BE2C (cell line): ENCODE data around the gene R3HDM2.

Experiments
- DNase-seq: peaks from one replicate; pipeline ENCODE4 v3.0.0-alpha.2; 2020
- H3K27me3 ChIP-seq: fragments of 250-450 bp; sonication (Bioruptor Pico); 2 replicates; pipeline ENCODE4 v1.5.1; 2020; ENCODE audit warnings: mild to moderate bottlenecking
- H3K36me3 ChIP-seq: fragments of 250-450 bp; sonication (Bioruptor Pico); 2 replicates; pipeline ENCODE4 v1.5.1; 2020; ENCODE audit warnings: mild to moderate bottlenecking
- H3K4me1 ChIP-seq: fragments of 250-450 bp; sonication (Bioruptor Pico); 2 replicates; pipeline ENCODE4 v1.5.1; 2020
- H3K4me3 ChIP-seq: 2 replicates; pipeline ENCODE4 v1.5.1; 2011; ENCODE audit warnings: low read depth, low read length
- H3K9me3 ChIP-seq: fragments of 250-450 bp; sonication (Bioruptor Pico); 2 replicates; pipeline ENCODE4 v1.5.1; 2020
- TF ChIP-seq, protein P1 (sequence below): IDR thresholded peaks from 2 replicates; pipeline ENCODE4 v1.5.1; 2012; ENCODE audit warnings: mild to moderate bottlenecking, low read depth, low read length

R3HDM2 gene

GRCh38 chr12:57210461-57210860 is 220.4 kb downstream of the R3HDM2 start:
- no peak for DNase-seq
- Histone ChIP-seq H3K36me3 (no peaks in the 10 kb centered on the region), H3K9me3 (no peaks in the 10 kb centered on the region), H3K4me3 (no peak overlapping the region), H3K4me1 (no peaks in the 10 kb centered on the region), H3K27me3 (peaks cover 21% of the 10 kb centered on the region)
- TF ChIP-seq, protein P1, sequence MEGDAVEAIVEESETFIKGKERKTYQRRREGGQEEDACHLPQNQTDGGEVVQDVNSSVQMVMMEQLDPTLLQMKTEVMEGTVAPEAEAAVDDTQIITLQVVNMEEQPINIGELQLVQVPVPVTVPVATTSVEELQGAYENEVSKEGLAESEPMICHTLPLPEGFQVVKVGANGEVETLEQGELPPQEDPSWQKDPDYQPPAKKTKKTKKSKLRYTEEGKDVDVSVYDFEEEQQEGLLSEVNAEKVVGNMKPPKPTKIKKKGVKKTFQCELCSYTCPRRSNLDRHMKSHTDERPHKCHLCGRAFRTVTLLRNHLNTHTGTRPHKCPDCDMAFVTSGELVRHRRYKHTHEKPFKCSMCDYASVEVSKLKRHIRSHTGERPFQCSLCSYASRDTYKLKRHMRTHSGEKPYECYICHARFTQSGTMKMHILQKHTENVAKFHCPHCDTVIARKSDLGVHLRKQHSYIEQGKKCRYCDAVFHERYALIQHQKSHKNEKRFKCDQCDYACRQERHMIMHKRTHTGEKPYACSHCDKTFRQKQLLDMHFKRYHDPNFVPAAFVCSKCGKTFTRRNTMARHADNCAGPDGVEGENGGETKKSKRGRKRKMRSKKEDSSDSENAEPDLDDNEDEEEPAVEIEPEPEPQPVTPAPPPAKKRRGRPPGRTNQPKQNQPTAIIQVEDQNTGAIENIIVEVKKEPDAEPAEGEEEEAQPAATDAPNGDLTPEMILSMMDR, result no peak

DNA sequence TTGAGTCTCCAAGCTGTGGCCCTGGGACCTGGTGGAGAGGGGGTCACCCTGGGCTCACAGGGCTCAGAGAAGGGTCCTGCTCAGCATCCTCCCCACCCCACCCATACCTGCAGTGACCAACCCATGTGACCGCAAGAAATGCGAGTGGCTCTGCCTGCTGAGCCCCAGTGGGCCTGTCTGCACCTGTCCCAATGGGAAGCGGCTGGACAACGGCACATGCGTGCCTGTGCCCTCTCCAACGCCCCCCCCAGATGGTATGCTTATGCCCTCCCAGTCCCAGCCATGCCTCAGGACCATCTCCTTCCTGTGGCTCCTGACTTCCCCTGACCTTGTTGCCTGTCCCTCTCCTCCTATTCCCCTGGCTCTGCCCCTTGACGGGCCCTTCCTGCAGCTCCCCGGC is 220.9 kb downstream of the R3HDM2 start:
- DNase-seq, result no peak
- Histone ChIP-seq H3K36me3 (no peaks in the 10 kb centered on the region), H3K9me3 (no peaks in the 10 kb centered on the region), H3K27me3 (peaks cover 16% of the 10 kb centered on the region), H3K4me1 (no peaks in the 10 kb centered on the region), H3K4me3 (no peak overlapping the region)
- TF ChIP-seq, protein P1, result no peak

DNA sequence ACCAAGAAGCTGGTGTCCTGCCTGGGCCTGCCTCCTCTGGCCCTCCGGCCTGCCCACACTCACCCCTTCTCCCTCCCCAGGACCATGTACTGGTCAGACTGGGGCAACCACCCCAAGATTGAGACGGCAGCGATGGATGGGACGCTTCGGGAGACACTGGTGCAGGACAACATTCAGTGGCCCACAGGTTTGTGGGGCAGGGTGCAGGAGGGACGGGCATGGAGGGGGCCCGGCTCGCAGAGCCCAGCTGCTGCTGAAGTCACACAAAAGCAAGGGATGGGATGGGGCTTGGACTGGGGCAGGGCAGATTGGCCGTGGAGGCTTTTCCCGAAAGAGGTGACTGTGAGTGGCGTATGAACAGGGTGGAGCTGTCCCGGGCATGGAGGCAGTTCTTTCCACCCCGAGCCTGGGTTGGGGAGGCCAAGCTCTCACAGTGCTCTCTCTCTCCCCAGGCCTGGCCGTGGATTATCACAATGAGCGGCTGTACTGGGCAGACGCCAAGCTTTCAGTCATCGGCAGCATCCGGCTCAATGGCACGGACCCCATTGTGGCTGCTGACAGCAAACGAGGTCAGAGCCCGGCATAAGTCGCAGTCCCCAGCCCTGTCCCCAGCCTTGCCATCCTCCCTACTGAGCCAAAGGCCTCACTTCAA is 222.1 kb downstream of the R3HDM2 start:
- no peaks in the 10 kb centered on the region for H3K36me3 ChIP-seq

GRCh38 chr12:57207731-57208630 is 222.9 kb downstream of the R3HDM2 start:
- Histone ChIP-seq H3K36me3 (no peaks in the 10 kb centered on the region), H3K4me1 (no peaks in the 10 kb centered on the region), H3K9me3 (no peaks in the 10 kb centered on the region), H3K27me3 (no peaks in the 10 kb centered on the region), H3K4me3 (no peak overlapping the region)
- DNase-seq, result no peak
- TF ChIP-seq, protein P1, result no peak

More for the DNA sequence above, 222.1 kb downstream of the R3HDM2 start:
- TF ChIP-seq, protein P1, result no peak
- no peaks in the 10 kb centered on the region for H3K4me1 ChIP-seq
- no peak overlapping the region for H3K4me3 ChIP-seq
- H3K27me3 ChIP-seq, result peaks cover 4% of the 10 kb centered on the region
- DNase-seq, result no peak
- no peaks in the 10 kb centered on the region for H3K9me3 ChIP-seq

DNA sequence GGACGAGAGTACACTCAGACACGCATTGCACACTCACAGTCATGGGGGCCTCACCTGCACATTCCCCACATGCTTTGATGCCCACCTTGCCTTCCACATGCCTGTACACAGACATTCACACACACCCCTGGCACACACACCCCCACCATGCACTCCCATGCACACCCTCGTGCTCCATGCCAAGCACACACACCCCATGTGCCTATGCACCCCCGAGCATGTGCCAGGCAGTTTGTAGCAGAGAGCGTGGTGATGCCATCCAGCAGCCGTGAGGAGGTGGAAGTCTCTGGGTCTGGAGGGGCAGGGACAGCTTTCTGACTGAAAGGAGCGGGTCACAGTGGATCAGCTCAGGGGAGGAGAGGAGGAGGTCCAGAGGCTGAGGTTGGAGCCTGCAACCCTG is 224.9 kb downstream of the R3HDM2 start:
- no peaks in the 10 kb centered on the region for H3K36me3 ChIP-seq

More for the DNA sequence above, 224.9 kb downstream of the R3HDM2 start:
- no peaks in the 10 kb centered on the region for H3K27me3 ChIP-seq
- no peaks in the 10 kb centered on the region for H3K9me3 ChIP-seq
- H3K4me1 ChIP-seq, result no peaks in the 10 kb centered on the region
- TF ChIP-seq, protein P1, result no peak
- DNase-seq, result no peak
- no peak overlapping the region for H3K4me3 ChIP-seq
